Right renal cortex interstitium (tissue), 3 donors: ENCODE measurements around the gene CPS1. TPM values are rescaled to one million over a fixed set of nuclear protein-coding genes. Genes with fewer than 3 reads are reported as not detected.

Experiments
- DNase-seq, 3 donors: peaks; one replicate each; pipeline ENCODE4 v3.0.0-alpha.2; 2013; ENCODE audit warnings: low read depth in 3 of 3, low spot score in 2 of 3
- polyA plus RNA-seq, 3 donors: library from polyadenylated mRNA; unstranded; fragments of 120-200 nt; gene quantifications; one replicate each; pipeline ENCODE4 v1.2.1, GENCODE V29; 2013; ENCODE audit not compliant: insufficient read length in 3 of 3

CPS1 gene
- polyA plus RNA-seq, 3 donors, result 4.3 to 5.5 (median 4.8) TPM

DNA sequence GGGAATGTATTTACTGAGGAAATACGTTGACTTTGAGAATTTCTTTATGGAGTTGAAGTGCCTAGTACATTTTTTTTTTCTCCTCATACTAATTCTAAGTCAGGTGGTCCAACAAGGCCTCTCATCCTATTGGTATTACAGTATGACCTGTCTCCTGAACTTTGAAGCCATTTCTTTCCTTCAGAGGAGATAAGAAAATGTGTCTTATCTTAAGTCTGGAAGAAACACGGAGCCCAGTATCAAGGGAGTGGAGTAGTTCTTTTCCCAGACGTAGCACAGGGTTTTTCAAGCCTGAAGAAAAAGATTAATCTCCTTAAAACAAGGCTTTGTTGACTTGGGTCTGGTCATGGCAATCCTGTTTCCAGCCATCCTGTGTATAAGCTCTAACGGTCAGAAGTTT, 11.6 kb upstream of the CPS1 start:
- no peak for DNase-seq

- no peak for DNase-seq
Measured at GRCh38 chr2:210546424-210547208, 9.8 kb upstream of the CPS1 start.

GRCh38 chr2:210548031-210548430, 8.4 kb upstream of the CPS1 start:
- DNase-seq, result no peak

GRCh38 chr2:210548878-210549384, 7.5 kb upstream of the CPS1 start:
- DNase-seq, result no peak

DNA sequence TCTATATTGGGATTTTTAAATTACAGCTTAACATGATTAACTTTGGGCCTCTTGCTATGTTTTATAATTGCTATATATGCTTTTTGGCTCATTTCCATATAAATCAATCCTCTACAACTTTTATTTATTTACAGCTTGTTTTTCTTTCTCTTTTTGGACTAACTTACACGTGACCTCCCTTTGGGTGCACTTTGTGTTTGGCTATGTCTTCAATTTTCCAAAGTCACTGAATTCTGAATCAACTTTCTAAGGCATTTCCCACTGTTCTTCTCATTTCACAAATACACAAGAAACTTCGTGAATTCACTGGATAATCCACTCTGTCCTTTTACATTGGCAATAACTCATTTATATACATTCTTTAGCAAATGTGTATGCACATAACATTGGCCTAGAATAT, 5.4 kb upstream of the CPS1 start:
- DNase-seq, result no peak

DNA sequence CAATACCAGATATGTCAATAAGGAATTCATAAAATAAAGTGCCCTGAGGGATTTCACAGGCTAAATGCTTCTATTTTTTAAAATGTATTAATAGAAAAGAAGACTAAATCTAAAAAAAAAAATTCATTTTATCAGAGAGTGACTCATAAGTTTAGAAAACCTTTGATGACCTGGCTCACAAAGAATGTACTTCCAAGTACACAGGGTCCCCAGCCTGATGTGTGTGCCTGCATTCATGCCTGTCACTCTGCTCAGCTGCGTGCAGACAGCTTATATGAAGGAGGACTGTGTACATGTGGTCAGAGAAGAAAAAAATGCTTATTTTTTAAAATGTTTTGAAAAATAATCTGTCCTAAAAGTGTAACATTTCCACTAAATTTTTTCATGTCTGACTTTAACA, 3.0 kb upstream of the CPS1 start:
- no peak for DNase-seq

GRCh38 chr2:210555555-210555954, 844 bp upstream of the CPS1 start:
- no peak for DNase-seq

GRCh38 chr2:210557721-210558120, 1.3 kb downstream of the CPS1 start:
- DNase-seq, result no peak

DNA sequence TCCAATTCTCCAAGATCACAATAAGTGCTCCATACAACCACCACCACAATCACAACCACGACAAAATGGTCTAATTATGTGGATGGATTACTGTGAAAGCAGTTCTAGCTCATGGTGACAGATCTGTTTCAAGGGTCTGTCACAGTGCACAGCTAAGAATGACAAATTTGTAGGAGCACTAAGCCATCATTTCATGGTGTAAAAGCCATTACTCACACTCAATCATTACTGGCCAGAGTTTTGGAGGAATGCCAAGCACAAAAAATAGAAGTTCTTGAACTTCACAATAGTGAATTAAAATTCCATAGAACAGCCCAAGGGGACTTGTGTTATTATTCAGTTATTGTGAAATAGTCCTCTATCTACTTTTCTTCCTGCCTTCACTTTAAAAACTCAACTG, 2.3 kb downstream of the CPS1 start:
- DNase-seq, result no peak

DNA sequence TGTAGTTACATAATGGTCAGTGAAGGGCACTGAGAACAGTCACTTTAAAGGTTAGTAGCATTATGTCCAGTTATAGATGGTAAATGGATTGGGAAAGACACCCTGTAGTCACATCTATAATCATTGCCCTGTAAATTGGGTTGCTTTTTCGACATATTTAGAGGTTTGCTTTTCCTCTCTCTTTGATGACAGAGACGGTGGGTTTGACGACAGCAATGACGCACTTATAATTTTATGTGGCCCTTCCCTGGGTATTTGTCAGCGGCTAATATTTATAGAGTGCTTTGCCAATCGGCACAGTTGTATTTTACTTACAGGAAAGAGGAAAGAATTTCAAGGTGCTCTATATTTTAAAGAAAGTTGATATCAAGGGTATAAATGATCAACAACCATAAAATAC, 2.8 kb downstream of the CPS1 start:
- no peak for DNase-seq

- DNase-seq, result no peak
Measured at GRCh38 chr2:210561475-210561874, 5.1 kb downstream of the CPS1 start.

- DNase-seq, result no peak
Measured at GRCh38 chr2:210562091-210562490, 5.7 kb downstream of the CPS1 start.

- DNase-seq, result no peak
Measured at GRCh38 chr2:210562502-210563080, 6.2 kb downstream of the CPS1 start.

DNA sequence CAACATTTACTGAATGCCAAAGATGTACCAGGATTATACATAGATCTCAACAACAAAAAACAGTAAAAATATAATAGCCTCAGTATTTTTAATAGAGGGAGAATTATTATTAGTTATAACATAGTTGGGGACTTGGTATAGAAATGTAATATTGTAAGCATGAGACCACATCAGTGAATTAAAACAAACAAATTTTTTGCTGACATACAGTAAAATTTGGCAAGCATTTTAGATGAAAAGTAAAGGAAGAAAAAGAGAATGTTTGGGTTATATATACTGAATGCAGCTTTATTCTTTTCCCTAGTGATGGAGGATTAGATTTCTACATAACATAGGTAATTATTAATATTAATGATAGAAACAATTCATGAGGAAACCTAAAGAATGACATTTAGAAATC, 10.9 kb downstream of the CPS1 start:
- DNase-seq, result no peak

GRCh38 chr2:210568108-210568507, 11.7 kb downstream of the CPS1 start:
- no peak for DNase-seq

DNA sequence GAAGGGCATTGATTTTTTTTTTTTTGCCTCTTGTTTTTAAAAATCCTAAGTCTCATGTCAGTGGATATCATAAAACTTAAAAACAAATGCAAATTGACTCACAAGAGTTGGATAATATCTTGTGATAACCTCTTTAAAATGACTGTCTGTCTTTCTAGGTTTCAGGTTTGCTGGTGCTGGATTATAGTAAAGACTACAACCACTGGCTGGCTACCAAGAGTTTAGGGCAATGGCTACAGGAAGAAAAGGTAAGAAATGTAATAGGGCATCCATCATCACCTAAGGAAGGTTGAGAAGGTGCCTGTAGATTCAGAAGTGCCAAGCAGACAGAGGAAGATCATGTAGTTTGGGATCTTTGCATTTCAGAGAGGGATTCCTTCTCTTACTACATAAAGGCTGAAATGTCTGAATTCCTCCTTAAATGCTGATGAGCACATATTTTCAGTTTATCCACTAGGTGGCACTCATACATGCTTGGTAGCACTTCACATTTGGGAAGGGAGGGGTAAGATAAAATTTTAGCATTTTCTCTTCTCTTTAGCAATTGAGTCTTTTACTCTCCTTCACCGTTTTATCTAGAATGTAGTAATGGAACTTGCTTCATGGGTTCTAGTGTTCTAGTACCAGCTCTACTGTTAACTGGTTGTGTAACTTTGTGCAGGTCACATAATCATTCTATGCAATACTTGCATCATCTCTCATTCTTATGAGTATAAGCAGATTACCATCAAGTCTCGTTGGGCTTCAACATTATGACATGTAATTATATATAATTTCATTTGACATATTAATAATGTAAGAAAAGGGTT, 21.1 kb downstream of the CPS1 start:
- peak in 2 of 3 donors; percentile 16 to 19 for DNase-seq

DNA sequence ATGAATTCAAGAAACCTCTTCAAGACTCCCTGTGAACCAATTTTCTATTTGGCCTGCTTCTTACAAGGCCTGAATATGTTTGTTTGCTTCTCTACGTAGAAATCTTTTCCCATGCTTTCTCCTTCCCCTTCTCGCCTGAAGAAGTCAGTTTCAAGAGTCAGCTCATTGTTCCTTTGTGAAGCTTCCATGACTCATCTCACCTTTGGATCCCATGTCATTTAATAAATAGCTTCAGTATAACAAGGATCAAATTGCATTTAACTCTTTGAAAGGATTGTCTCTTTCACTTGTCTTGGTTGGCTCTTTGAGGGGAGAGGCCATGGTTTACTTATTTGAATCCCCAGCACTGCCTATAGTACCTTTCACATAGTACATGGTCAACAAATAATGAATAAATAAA, 28.4 kb downstream of the CPS1 start:
- no peak for DNase-seq

DNA sequence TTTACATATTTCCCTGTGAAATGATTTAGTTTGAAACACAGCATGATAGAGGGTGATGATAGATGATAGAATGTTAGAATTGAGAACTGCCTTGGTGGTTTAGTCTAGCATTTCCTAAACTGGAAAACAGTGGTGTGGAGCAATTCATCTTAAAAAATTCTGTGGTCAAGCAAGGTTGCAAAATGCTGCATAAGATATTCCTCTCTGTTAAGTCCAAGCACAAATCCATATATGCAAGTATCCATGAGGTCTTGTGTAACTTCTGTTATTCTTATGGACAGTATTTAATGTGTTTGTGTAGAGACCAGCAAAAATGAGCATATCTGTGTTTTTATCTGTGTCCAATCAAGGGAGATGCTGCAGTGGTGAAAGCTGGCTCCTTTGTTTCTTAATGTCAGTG, 30.0 kb downstream of the CPS1 start:
- no peak for DNase-seq

DNA sequence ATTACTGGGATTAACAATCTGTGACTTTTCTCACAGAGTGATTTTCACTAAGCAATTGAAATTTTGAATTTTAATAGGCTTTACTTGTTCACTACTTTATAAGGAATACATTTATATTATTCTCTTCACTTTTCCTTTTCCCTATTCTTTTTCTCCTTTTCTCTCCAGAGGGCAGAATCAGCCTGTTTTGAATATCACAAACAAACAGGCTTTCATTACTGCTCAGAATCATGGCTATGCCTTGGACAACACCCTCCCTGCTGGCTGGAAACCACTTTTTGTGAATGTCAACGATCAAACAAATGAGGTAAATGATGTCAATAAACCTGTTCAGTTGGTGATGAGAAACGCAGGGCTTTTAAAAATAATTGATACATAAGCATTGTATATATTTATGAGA, 35.3 kb downstream of the CPS1 start:
- no peak for DNase-seq

- DNase-seq, result no peak
Measured at GRCh38 chr2:210592726-210593125, 36.3 kb downstream of the CPS1 start.

DNA sequence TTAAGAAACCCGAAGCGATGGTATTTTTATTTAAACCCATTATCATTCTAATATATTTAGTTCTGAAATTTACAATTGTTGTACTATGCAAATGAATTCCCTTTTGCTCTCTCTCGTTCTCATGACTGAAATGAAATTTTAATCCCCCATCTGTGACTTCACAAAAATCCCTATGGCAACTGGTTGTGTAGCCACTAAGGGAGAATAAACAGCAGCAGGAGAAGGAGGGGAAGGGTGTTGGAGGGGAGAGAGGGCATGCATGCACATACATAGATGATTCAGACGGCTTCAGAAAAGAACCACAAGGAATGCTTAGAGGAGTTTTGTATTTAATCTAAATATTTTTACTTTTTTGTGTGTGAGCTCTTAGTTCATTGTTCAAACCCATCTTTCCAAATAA, 36.8 kb downstream of the CPS1 start:
- DNase-seq, result no peak

DNA sequence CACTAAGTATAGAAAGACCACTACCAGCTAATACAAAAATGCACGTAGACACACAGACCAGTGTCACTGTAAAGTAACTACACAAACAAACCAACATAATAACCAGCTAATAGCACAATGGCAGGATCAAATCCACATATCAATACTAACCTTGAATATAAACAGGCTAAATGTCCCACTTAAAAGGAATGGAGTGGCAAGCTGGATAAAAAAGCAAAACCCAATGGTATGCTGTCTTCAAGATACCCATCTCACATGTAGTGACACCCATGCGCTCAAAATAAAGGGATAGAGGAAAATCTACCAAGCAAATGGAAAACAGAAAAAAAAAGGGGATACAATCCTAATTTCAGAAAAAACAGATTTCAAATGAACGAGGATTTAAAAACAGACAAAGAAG, 41.8 kb downstream of the CPS1 start:
- DNase-seq, result no peak
